Measurements from ENCODE around the gene HSPB9. TPM values are rescaled to one million over a fixed set of nuclear protein-coding genes. Genes with fewer than 3 reads are reported as not detected.
"Not testable (repeated sequence)": the region's sequence is repeated elsewhere in the genome, so short reads cannot be mapped to it uniquely, and the experiment has no call there.

The HSPB9 gene
- total RNA-seq, 1 experiment from 2014 or later = 0.15 TPM

DNA sequence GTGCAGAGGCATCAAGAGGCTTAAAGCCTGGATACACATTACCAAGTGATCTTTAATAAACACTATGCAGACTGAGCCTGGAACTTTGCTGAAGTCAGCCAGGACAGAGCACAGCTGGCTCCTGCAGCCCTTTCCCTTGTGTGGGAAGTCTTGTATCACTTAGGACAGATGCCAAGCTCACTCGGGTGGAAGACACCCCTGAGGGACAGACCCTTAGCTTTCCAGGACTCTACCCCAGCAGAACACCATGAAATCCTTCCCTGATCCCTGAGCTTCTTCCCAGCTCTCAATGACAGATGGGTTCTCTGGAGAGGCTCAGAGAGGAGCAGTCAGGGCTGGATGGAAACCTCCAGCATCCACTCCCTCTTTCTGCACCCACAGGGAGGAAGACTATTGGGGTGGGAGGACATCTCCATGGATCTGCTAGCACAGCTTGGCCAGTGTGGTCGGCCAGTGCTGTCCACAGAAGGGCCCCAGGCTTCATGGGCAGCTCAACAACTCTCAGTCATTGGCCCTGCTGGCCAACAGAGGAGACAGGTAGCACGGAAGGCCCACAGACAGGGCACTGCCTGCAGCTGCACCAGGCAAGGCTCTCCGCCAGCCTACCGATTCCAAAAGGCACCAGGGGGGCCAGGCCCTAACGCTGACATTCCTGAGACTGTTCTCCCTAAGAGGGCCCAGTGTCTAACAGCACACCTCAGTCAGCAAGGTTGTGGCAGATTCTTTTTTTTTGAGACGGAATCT, 16.3 kb downstream of the HSPB9 start:
- no peaks in the 10 kb centered on the region for H3K27me3 Mint-ChIP-seq (ENCODE audit: low read depth)
- Histone ChIP-seq H3K79me2 (ENCODE audit: insufficient read depth, low read length) (peaks cover 2% of the 10 kb centered on the region; the same call in 1 of the 2 replicates), H2BK20ac (ENCODE audit: low read depth, low read length, poor library complexity, severe bottlenecking) (no peak overlapping the region), H3K9ac (ENCODE audit: extremely low read depth, insufficient read length, low read length) (no peak overlapping the region), H3K27ac (ENCODE audit: insufficient read length, low read depth, low read length) (no peak overlapping the region), H3K23ac (ENCODE audit: insufficient read length, low read depth, low read length) (no peak overlapping the region), H3K9me3 (ENCODE audit: control insufficient read depth, low read depth, low read length) (no peaks in the 10 kb centered on the region), H3T11ph (ENCODE audit: low read length) (no peak overlapping the region), H3K4ac (ENCODE audit: low read depth, low read length) (no peak overlapping the region), H3K79me1 (ENCODE audit: insufficient read depth, low read depth, low read length, poor library complexity, severe bottlenecking) (peaks cover 8% of the 10 kb centered on the region), H4K20me1 (ENCODE audit: control insufficient read depth, insufficient read depth, insufficient read length) (no peaks in the 10 kb centered on the region), H4K5ac (ENCODE audit: insufficient read length, low read depth, low read length) (no peak overlapping the region), H2BK5ac (ENCODE audit: insufficient read length, low read length) (no peak overlapping the region), H4K91ac (ENCODE audit: insufficient read length, low read depth, low read length) (no peak overlapping the region), H3K18ac (ENCODE audit: insufficient read length, low read depth, low read length) (no peak overlapping the region), H4K8ac (replicated peaks; ENCODE audit: insufficient read length, low read depth, low read length) (no peak overlapping the region), H3K56ac (ENCODE audit: insufficient read length, low read depth, low read length) (no peak overlapping the region), H2AK5ac (ENCODE audit: insufficient read length, low read length) (no peak overlapping the region), H3K27me3 (ENCODE audit: insufficient read depth, low read length) (no peaks in the 10 kb centered on the region), H2BK15ac (ENCODE audit: low read depth, low read length) (no peak overlapping the region), H3K23me2 (ENCODE audit: insufficient read length, low read depth, low read length, poor library complexity, severe bottlenecking) (peaks cover 5% of the 10 kb centered on the region), H3K4me1 (ENCODE audit: insufficient read depth, low read length) (peaks cover 5% of the 10 kb centered on the region; the same call in 1 of the 2 replicates), H2BK120ac (ENCODE audit: low read depth, low read length, poor library complexity, severe bottlenecking) (no peak overlapping the region), H3K4me2 (ENCODE audit: insufficient read depth, insufficient read length, low read length) (no peak overlapping the region), H2AFZ (ENCODE audit: low read length) (no peak overlapping the region), H3K14ac (ENCODE audit: insufficient read depth, low read length) (peak overlapping the region; percentile 37; the same call in 1 of the 2 replicates), H2BK12ac (ENCODE audit: insufficient read length, low read depth, low read length) (no peak overlapping the region)
- H3K27ac Mint-ChIP-seq = peak overlapping the region in 2 of 3 experiments; percentile 13 to 48; a peak in 3 of 7 replicates
- no peak overlapping the region for H3K4me3 Mint-ChIP-seq
- peaks cover 24 to 34% of the 10 kb centered on the region in 2 experiments for H3K4me1 Mint-ChIP-seq
- peaks cover 0 to 35% (median 0%) of the 10 kb centered on the region in 3 experiments; a peak in 4 of 7 replicates for H3K36me3 Mint-ChIP-seq (ENCODE audit: insufficient read depth in 1 of 3, low read depth in 3 of 3)
- no peaks in the 10 kb centered on the region for H3K9me3 Mint-ChIP-seq
- no peak for DNase-seq
- TF ChIP-seq, protein P1, sequence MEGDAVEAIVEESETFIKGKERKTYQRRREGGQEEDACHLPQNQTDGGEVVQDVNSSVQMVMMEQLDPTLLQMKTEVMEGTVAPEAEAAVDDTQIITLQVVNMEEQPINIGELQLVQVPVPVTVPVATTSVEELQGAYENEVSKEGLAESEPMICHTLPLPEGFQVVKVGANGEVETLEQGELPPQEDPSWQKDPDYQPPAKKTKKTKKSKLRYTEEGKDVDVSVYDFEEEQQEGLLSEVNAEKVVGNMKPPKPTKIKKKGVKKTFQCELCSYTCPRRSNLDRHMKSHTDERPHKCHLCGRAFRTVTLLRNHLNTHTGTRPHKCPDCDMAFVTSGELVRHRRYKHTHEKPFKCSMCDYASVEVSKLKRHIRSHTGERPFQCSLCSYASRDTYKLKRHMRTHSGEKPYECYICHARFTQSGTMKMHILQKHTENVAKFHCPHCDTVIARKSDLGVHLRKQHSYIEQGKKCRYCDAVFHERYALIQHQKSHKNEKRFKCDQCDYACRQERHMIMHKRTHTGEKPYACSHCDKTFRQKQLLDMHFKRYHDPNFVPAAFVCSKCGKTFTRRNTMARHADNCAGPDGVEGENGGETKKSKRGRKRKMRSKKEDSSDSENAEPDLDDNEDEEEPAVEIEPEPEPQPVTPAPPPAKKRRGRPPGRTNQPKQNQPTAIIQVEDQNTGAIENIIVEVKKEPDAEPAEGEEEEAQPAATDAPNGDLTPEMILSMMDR (conservative IDR thresholded peaks at IDR 0.05) = no peak
- WGBS (ENCODE audit: extremely low coverage, insufficient read length, low lambda C conversion rate) = no CpG with 5 or more reads among the region's 7 CpGs

DNA sequence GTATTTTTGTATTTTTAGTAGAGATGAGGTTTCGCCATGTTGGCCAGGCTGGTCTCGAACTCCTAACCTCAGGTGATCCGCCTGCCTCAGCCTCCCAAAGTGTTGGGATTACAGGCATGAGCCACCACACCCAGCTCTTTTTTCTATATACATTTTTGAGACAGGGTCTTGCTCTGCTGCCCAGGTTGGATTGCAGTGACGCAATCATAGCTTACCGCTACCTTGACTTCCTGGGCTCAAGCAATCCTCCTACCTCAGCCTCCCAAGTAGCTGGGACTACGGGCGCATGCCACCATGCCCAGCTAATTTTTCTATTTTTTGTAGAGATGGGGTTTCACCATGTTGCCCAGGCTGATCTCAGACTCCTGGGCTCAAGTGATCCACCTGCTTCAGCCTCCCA, 18.1 kb downstream of the HSPB9 start:
- not testable (repeated sequence) for H3K9me3 ChIP-seq (ENCODE audit: control insufficient read depth, low read depth, low read length); H2BK12ac ChIP-seq (ENCODE audit: insufficient read length, low read depth, low read length); H3K23me2 ChIP-seq (ENCODE audit: insufficient read length, low read depth, low read length, poor library complexity, severe bottlenecking); H3K9me3 Mint-ChIP-seq; H2BK5ac ChIP-seq (ENCODE audit: insufficient read length, low read length); H2BK120ac ChIP-seq (ENCODE audit: low read depth, low read length, poor library complexity, severe bottlenecking); H3K14ac ChIP-seq (ENCODE audit: insufficient read depth, low read length); H3K18ac ChIP-seq (ENCODE audit: insufficient read length, low read depth, low read length); H3K4me1 ChIP-seq (ENCODE audit: insufficient read depth, low read length); H3K23ac ChIP-seq (ENCODE audit: insufficient read length, low read depth, low read length); H4K8ac ChIP-seq (replicated peaks; ENCODE audit: insufficient read length, low read depth, low read length); H2BK20ac ChIP-seq (ENCODE audit: low read depth, low read length, poor library complexity, severe bottlenecking); H3K27ac ChIP-seq (ENCODE audit: insufficient read length, low read depth, low read length); H3K27ac Mint-ChIP-seq; H2AFZ ChIP-seq (ENCODE audit: low read length); H3K4me3 Mint-ChIP-seq; H3K27me3 Mint-ChIP-seq (ENCODE audit: low read depth); DNase-seq; H2AK5ac ChIP-seq (ENCODE audit: insufficient read length, low read length); H3K4ac ChIP-seq (ENCODE audit: low read depth, low read length); H3K79me1 ChIP-seq (ENCODE audit: insufficient read depth, low read depth, low read length, poor library complexity, severe bottlenecking); H2BK15ac ChIP-seq (ENCODE audit: low read depth, low read length); H4K91ac ChIP-seq (ENCODE audit: insufficient read length, low read depth, low read length); H4K5ac ChIP-seq (ENCODE audit: insufficient read length, low read depth, low read length); H3K79me2 ChIP-seq (ENCODE audit: insufficient read depth, low read length); H3K56ac ChIP-seq (ENCODE audit: insufficient read length, low read depth, low read length); H4K20me1 ChIP-seq (ENCODE audit: control insufficient read depth, insufficient read depth, insufficient read length); H3K9ac ChIP-seq (ENCODE audit: extremely low read depth, insufficient read length, low read length); H3K4me2 ChIP-seq (ENCODE audit: insufficient read depth, insufficient read length, low read length); H3T11ph ChIP-seq (ENCODE audit: low read length); H3K27me3 ChIP-seq (ENCODE audit: insufficient read depth, low read length)
- peaks cover 18 to 29% of the 10 kb centered on the region in 2 experiments for H3K4me1 Mint-ChIP-seq
- peaks cover 4 to 36% (median 4%) of the 10 kb centered on the region in 3 experiments; a peak in 5 of 7 replicates for H3K36me3 Mint-ChIP-seq (ENCODE audit: insufficient read depth in 1 of 3, low read depth in 3 of 3)
- no CpG with 5 or more reads among the region's 7 CpGs for WGBS (ENCODE audit: extremely low coverage, insufficient read length, low lambda C conversion rate)
